Measurements from ENCODE around the gene MIGA2. TPM values are rescaled to one million over a fixed set of nuclear protein-coding genes. Genes with fewer than 3 reads are reported as not detected.
A peak's percentile ranks its signal among the peaks of the same experiment; 100 is the strongest.

The MIGA2 gene
- total and polyA plus RNA-seq, 9 of the 15 experiments (the other 6 are each of a cell fraction or from before 2014, with no cell fraction given), result 0.15 to 54.1 (median 18.0) TPM

GRCh38 chr9:129068990-129069861 lies 32.8 kb downstream of the MIGA2 start (continued):
- no peak for TF ChIP-seq TEAD2 (tag; IDR thresholded peaks at IDR 0.05)
- TF ChIP-seq ZNF592 (IDR thresholded peaks at IDR 0.05), result peak; percentile 99
- TF ChIP-seq MAFK (IDR thresholded peaks at IDR 0.05; ENCODE audit: low read length), result no peak
- TF ChIP-seq ZNF24 (IDR thresholded peaks at IDR 0.05), result peak; percentile 28; the same call in 1 of the 2 replicates
- peak; percentile 68 for TF ChIP-seq ZBTB17 (CRISPR knock-in tag; IDR thresholded peaks at IDR 0.05)
- peak; percentile 93; the same call in 1 of the 2 replicates for TF ChIP-seq E2F5 (CRISPR knock-in tag; IDR thresholded peaks at IDR 0.05)
- TF ChIP-seq ZNF717 (CRISPR knock-in tag; IDR thresholded peaks at IDR 0.05), result 0 out of 2 replicates have a peak, but pooled peaks have one; percentile 45
- TF ChIP-seq CBX5 (IDR thresholded peaks at IDR 0.05; ENCODE audit: borderline replicate concordance, low read depth), result peak; percentile 44; the same call in 1 of the 2 replicates
- TF ChIP-seq POLR2H (tag; IDR thresholded peaks at IDR 0.05; ENCODE audit: low read depth), result no peak
- TF ChIP-seq MLX (CRISPR knock-in tag; conservative IDR thresholded peaks at IDR 0.05), result peak in 1 of 2 experiments; percentile 87; a peak in 1 of 4 replicates
- TF ChIP-seq SAFB2 (IDR thresholded peaks at IDR 0.05; ENCODE audit: borderline replicate concordance, low read depth, low read length, severe bottlenecking), result no peak
- TF ChIP-seq JUN (IDR thresholded peaks at IDR 0.05; ENCODE audit: borderline replicate concordance, low read depth, low read length), result peak; percentile 74; the same call in 1 of the 2 replicates
- 0 out of 2 replicates have a peak, but pooled peaks have one; percentile 80 for TF ChIP-seq JUN (CRISPR knock-in tag; IDR thresholded peaks at IDR 0.05; ENCODE audit: borderline replicate concordance)
- peak; percentile 88; the same call in 1 of the 2 replicates for TF ChIP-seq ZBTB1 (CRISPR knock-in tag; IDR thresholded peaks at IDR 0.05; ENCODE audit: borderline replicate concordance, low read depth)
- no peak for TF ChIP-seq ARID2 (IDR thresholded peaks at IDR 0.05)
- TF ChIP-seq ZNF280B (CRISPR knock-in tag; IDR thresholded peaks at IDR 0.05), result no peak
- TF ChIP-seq CTBP1 (IDR thresholded peaks at IDR 0.05; ENCODE audit: borderline replicate concordance), result peak; percentile 88
- no peak for TF ChIP-seq ZNF232 (CRISPR knock-in tag; IDR thresholded peaks at IDR 0.05)
